ENCODE measurements around the gene CAMKMT. TPM values are rescaled to one million over a fixed set of nuclear protein-coding genes. Genes with fewer than 3 reads are reported as not detected.

Gene CAMKMT
- total and polyA plus RNA-seq, 7 donors, result 6.1 to 15.6 (median 11.6) TPM

GRCh38 chr2:44510246-44510645, 148.5 kb downstream of the CAMKMT start:
- Histone ChIP-seq H3K4me1 (no peaks in the 10 kb centered on the region), H3K36me3 (no peaks in the 10 kb centered on the region), H3K4me3 (no peak overlapping the region), H3K27ac (no peak overlapping the region), H3K9me3 (no peaks in the 10 kb centered on the region), H3K27me3 (no peaks in the 10 kb centered on the region)
- intact Hi-C loops (cut with DNase I), result no loop called here
- TF ChIP-seq, protein P1, sequence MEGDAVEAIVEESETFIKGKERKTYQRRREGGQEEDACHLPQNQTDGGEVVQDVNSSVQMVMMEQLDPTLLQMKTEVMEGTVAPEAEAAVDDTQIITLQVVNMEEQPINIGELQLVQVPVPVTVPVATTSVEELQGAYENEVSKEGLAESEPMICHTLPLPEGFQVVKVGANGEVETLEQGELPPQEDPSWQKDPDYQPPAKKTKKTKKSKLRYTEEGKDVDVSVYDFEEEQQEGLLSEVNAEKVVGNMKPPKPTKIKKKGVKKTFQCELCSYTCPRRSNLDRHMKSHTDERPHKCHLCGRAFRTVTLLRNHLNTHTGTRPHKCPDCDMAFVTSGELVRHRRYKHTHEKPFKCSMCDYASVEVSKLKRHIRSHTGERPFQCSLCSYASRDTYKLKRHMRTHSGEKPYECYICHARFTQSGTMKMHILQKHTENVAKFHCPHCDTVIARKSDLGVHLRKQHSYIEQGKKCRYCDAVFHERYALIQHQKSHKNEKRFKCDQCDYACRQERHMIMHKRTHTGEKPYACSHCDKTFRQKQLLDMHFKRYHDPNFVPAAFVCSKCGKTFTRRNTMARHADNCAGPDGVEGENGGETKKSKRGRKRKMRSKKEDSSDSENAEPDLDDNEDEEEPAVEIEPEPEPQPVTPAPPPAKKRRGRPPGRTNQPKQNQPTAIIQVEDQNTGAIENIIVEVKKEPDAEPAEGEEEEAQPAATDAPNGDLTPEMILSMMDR (IDR thresholded peaks at IDR 0.05), result no peak
- no peak for TF ChIP-seq EP300 (IDR thresholded peaks at IDR 0.05)
- no peak for TF ChIP-seq POLR2AphosphoS5 (IDR thresholded peaks at IDR 0.05)
- no peak for TF ChIP-seq POLR2A (IDR thresholded peaks at IDR 0.05)
- 98 to 99% methylated on average over 2 of the region's 2 CpGs for WGBS, 2 donors
- DNase-seq, result no peak

DNA sequence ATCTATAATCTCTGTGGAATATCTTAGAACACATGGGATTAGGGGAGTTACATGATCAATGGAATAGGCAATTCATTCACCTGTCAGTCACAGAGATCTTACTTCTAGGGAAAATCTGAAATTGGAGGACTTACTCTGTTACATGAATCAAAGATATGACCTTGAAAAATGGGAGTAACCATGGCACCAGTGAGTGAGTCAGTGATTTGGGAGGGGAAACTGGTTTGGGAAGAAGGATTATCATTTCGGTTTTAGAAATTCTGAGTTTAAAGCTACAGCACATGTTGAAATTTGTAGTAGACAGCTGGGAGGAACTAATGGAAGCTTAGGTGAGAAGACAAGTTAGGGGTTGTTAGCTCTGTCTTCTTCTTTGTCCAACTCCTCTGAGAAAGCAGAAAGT, 153.7 kb downstream of the CAMKMT start:
- no peak for TF ChIP-seq POLR2A (IDR thresholded peaks at IDR 0.05)
- TF ChIP-seq POLR2AphosphoS5 (IDR thresholded peaks at IDR 0.05), result no peak
- TF ChIP-seq EP300 (IDR thresholded peaks at IDR 0.05), result no peak
- TF ChIP-seq, protein P1 (IDR thresholded peaks at IDR 0.05), result no peak
- Histone ChIP-seq H3K4me1 (no peaks in the 10 kb centered on the region), H3K4me3 (no peak overlapping the region), H3K27me3 (no peaks in the 10 kb centered on the region), H3K27ac (no peak overlapping the region), H3K36me3 (no peaks in the 10 kb centered on the region), H3K9me3 (no peaks in the 10 kb centered on the region)
- no peak for DNase-seq
- 83 to 85% methylated on average over 1 of the region's 1 CpG for WGBS, 2 donors
- intact Hi-C loops (cut with DNase I), result no loop called here

- H3K4me1 ChIP-seq, result no peaks in the 10 kb centered on the region
- no peaks in the 10 kb centered on the region for H3K36me3 ChIP-seq
- no peak overlapping the region for H3K27ac ChIP-seq
- TF ChIP-seq POLR2A (IDR thresholded peaks at IDR 0.05) (no peak), EP300 (IDR thresholded peaks at IDR 0.05) (no peak), POLR2AphosphoS5 (IDR thresholded peaks at IDR 0.05) (no peak)
- TF ChIP-seq, protein P1 (IDR thresholded peaks at IDR 0.05), result no peak
- H3K4me3 ChIP-seq, result no peak overlapping the region
- H3K9me3 ChIP-seq, result peaks cover 0 to 9% (median 4%) of the 10 kb centered on the region in 4 donors
- 95 to 100% methylated on average over 1 of the region's 1 CpG for WGBS, 2 donors
- H3K27me3 ChIP-seq, result no peaks in the 10 kb centered on the region
- intact Hi-C loops (cut with DNase I), result no loop called here
- DNase-seq, result no peak
Measured at GRCh38 chr2:44519026-44519425, 157.3 kb downstream of the CAMKMT start.

GRCh38 chr2:44522846-44523245, 161.1 kb downstream of the CAMKMT start:
- peaks cover 0 to 9% (median 4%) of the 10 kb centered on the region in 4 donors for H3K9me3 ChIP-seq
- H3K4me1 ChIP-seq, result no peaks in the 10 kb centered on the region
- DNase-seq, result no peak
- H3K4me3 ChIP-seq, result no peak overlapping the region
- no peaks in the 10 kb centered on the region for H3K27me3 ChIP-seq
- H3K27ac ChIP-seq, result no peak overlapping the region
- intact Hi-C loops (cut with DNase I), result no loop called here
- H3K36me3 ChIP-seq, result no peaks in the 10 kb centered on the region
- TF ChIP-seq, protein P1 (IDR thresholded peaks at IDR 0.05), result no peak

- DNase-seq, result no peak
- Histone ChIP-seq H3K4me3 (no peak overlapping the region), H3K4me1 (no peaks in the 10 kb centered on the region), H3K27me3 (no peaks in the 10 kb centered on the region), H3K27ac (no peak overlapping the region), H3K36me3 (no peaks in the 10 kb centered on the region), H3K9me3 (peaks cover 0 to 9% (median 4%) of the 10 kb centered on the region in 4 donors)
- TF ChIP-seq POLR2AphosphoS5 (IDR thresholded peaks at IDR 0.05), result no peak
- TF ChIP-seq, protein P1 (IDR thresholded peaks at IDR 0.05), result no peak
- TF ChIP-seq EP300 (IDR thresholded peaks at IDR 0.05), result no peak
- TF ChIP-seq POLR2A (IDR thresholded peaks at IDR 0.05), result no peak
- WGBS, 2 donors, result 88 to 95% methylated on average over 1 of the region's 1 CpG
- intact Hi-C loops (cut with DNase I), result no loop called here
Measured at GRCh38 chr2:44524347-44524926, 162.7 kb downstream of the CAMKMT start.
